HepG2 (cell line): ENCODE data around the gene CES2. TPM values are rescaled to one million over a fixed set of nuclear protein-coding genes. Genes with fewer than 3 reads are reported as not detected.

ENCODE experiments used
- UBTF ChIP-seq: sonication (generic); formaldehyde crosslinking; IDR thresholded peaks from 2 replicates; pipeline ENCODE4 v1.4.0; 2020; ENCODE audit warnings: mild to moderate bottlenecking, missing genetic modification reagents
- polyA plus RNA-seq, 8 experiments: library from polyadenylated mRNA; depleted of rRNA in 3 of 8; stranded (reverse) in 7 of 8; unstranded in 1 of 8; fragments of >200 nt; fragmentation: Illumina TruSeq in 4 of 8; extraction: Trizol in 4 of 8; gene quantifications; 2 replicates each; pipeline versions ENCODE4 v1.2.1 to v1.2.3, GENCODE V29; 2011 to 2016; ENCODE audit warnings: low read depth in 4 of 8, missing spikeins in 1 of 8, mixed read lengths in 1 of 8; ENCODE audit not compliant: insufficient read depth in 1 of 8
- total RNA-seq, 5 experiments: library from RNA; depleted of rRNA; stranded (reverse); fragments of >200 nt; fragmentation: Illumina TruSeq; extraction: Trizol; gene quantifications; 2 replicates each; pipeline ENCODE4 v1.2.3, GENCODE V29; 2016; ENCODE audit warnings: low read depth in 1 of 5
- TF ChIP-seq, protein P1 (sequence below), 2 experiments: fragments of 450-650 bp in 1 of 2; sonication (generic) in 1 of 2; formaldehyde crosslinking in 1 of 2; IDR thresholded peaks; 2 replicates each; pipeline versions ENCODE4 v1.6.1 to v1.8.0; 2016 to 2022; ENCODE audit warnings: antibody characterized with exemption in 1 of 2, mild to moderate bottlenecking in 1 of 2, missing genetic modification reagents in 1 of 2
- TF ChIP-seq, protein P2 (sequence below): sonication (generic); formaldehyde crosslinking; IDR thresholded peaks from 2 replicates; pipeline ENCODE4 v1.9.0; 2021; ENCODE audit warnings: missing genetic modification reagents, mild to moderate bottlenecking, borderline replicate concordance

CES2 gene
- total and polyA plus RNA-seq, 2 of the 13 experiments (the other 11 are each of a cell fraction or from before 2014, with no cell fraction given) = 50.6 to 63.8 TPM

DNA sequence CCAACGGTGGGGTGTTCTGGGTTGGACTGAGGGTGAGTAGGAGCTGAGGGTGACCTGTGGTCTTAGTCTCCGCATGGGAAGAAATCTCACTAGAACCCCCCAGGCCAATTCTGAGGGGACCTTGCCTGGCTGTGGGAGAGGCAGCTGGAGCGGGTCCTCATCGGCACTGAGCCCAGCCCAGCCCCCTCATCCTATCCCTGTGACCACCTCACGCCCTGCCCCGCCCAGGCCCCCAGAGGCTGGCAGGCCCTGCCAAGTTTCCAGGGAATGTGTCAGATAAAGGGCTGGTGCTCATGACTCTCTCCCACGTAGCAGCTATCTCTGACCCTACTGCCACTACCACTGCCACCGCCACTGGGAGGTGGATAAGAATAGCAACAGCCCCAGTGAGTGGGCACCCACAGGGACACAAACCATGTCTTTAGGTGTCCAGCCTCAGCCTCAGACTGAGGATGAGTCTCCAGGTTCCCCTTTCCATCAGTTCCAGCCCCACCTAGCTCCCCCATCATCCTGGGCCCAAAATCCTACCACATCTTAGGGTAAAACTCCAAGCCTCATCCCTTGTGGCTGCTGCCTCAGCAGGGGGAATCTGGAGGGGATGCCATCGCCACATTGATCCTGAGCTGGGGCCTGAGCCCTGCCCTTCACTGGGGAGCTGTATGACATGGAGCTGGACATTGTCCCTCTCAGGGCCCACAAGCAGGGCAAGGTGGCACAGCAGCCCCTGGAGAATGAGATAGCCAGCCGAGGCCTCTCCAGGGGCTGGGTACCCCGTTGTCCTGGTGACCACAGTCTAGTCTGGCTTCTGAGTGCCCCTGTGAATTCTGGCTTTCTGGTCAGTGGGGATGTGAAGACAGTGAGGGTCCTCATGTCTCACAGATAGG lies 31.5 kb upstream of the CES2 start (continued):
- TF ChIP-seq, protein P1, sequence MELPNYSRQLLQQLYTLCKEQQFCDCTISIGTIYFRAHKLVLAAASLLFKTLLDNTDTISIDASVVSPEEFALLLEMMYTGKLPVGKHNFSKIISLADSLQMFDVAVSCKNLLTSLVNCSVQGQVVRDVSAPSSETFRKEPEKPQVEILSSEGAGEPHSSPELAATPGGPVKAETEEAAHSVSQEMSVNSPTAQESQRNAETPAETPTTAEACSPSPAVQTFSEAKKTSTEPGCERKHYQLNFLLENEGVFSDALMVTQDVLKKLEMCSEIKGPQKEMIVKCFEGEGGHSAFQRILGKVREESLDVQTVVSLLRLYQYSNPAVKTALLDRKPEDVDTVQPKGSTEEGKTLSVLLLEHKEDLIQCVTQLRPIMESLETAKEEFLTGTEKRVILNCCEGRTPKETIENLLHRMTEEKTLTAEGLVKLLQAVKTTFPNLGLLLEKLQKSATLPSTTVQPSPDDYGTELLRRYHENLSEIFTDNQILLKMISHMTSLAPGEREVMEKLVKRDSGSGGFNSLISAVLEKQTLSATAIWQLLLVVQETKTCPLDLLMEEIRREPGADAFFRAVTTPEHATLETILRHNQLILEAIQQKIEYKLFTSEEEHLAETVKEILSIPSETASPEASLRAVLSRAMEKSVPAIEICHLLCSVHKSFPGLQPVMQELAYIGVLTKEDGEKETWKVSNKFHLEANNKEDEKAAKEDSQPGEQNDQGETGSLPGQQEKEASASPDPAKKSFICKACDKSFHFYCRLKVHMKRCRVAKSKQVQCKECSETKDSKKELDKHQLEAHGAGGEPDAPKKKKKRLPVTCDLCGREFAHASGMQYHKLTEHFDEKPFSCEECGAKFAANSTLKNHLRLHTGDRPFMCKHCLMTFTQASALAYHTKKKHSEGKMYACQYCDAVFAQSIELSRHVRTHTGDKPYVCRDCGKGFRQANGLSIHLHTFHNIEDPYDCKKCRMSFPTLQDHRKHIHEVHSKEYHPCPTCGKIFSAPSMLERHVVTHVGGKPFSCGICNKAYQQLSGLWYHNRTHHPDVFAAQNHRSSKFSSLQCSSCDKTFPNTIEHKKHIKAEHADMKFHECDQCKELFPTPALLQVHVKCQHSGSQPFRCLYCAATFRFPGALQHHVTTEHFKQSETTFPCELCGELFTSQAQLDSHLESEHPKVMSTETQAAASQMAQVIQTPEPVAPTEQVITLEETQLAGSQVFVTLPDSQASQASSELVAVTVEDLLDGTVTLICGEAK (IDR thresholded peaks at IDR 0.05) = no peak
- TF ChIP-seq, protein P1 (CRISPR knock-in tag; IDR thresholded peaks at IDR 0.05) = 0 out of 2 replicates have a peak, but pooled peaks have one; percentile 41
- 0 out of 2 replicates have a peak, but pooled peaks have one; percentile 5 for TF ChIP-seq UBTF (CRISPR knock-in tag)
- TF ChIP-seq, protein P2, sequence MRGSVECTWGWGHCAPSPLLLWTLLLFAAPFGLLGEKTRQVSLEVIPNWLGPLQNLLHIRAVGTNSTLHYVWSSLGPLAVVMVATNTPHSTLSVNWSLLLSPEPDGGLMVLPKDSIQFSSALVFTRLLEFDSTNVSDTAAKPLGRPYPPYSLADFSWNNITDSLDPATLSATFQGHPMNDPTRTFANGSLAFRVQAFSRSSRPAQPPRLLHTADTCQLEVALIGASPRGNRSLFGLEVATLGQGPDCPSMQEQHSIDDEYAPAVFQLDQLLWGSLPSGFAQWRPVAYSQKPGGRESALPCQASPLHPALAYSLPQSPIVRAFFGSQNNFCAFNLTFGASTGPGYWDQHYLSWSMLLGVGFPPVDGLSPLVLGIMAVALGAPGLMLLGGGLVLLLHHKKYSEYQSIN = no peak
